Psoas muscle (tissue), 8 donors: ENCODE data around the gene CHST11. TPM values are rescaled to one million over a fixed set of nuclear protein-coding genes. Genes with fewer than 3 reads are reported as not detected.
"Not testable (repeated sequence)": the region's sequence is repeated elsewhere in the genome, so short reads cannot be mapped to it uniquely, and the experiment has no call there.

Source experiments
- ATAC-seq, 4 donors: fragments of 200-7000 bp; cut with Tn5 transposase; one replicate each; pipeline ENCODE4 v1.9.1; 2020; ENCODE audit warnings: moderate library complexity in 3 of 4, mild to moderate bottlenecking in 2 of 4
- DNase-seq, 2 donors: peaks; one replicate each; pipeline ENCODE4 v3.0.0-alpha.2; 2020
- H3K27ac ChIP-seq: fragments of 200-600 bp; one replicate; pipeline ENCODE4 v1.8.0; 2022
- H3K27me3 ChIP-seq, 3 donors: fragments of 200-600 bp in 1 of 3; one replicate each; pipeline versions ENCODE4 v1.6.1 to v1.8.0; 2013 to 2022; ENCODE audit warnings: low read length in 2 of 3, mild to moderate bottlenecking in 2 of 3, moderate library complexity in 1 of 3; ENCODE audit not compliant: insufficient read depth in 3 of 3
- H3K36me3 ChIP-seq, 2 donors: fragments of 200-600 bp in 1 of 2; one replicate each; pipeline versions ENCODE4 v1.6.1 to v1.8.0; 2013 to 2022; ENCODE audit warnings: low read depth in 1 of 2, mild to moderate bottlenecking in 1 of 2, moderate library complexity in 1 of 2; ENCODE audit not compliant: insufficient read depth in 1 of 2
- H3K4me1 ChIP-seq: fragments of 200-600 bp; one replicate; pipeline ENCODE4 v1.8.0; 2022
- H3K4me3 ChIP-seq: fragments of 200-600 bp; one replicate; pipeline ENCODE4 v1.8.0; 2022; ENCODE audit warnings: mild to moderate bottlenecking
- H3K9me3 ChIP-seq: fragments of 200-600 bp; one replicate; pipeline ENCODE4 v1.8.0; 2022
- WGBS, 3 donors: extraction: QIAGEN DNeasy Blood & Tissue Kit; methylation state at CpG; one replicate each; pipeline versions ENCODE4 v1.1.6 to v1.1.7; 2013; 5-methylcytosine and 5-hydroxymethylcytosine counted together
- intact Hi-C, 2 donors: fragments of 100-400 bp; cut with DNase I; formaldehyde crosslinking; loops; one replicate each; pipeline versions ENCODE4 v1.11.0 to v1.14.2; 2022
- polyA plus RNA-seq, 3 donors: library from polyadenylated mRNA; stranded (reverse); fragments of 200-250 nt; gene quantifications; one replicate each; pipeline ENCODE4 v1.2.3, GENCODE V29; 2013
- total RNA-seq, 4 donors: library from RNA; stranded (reverse); fragmentation: NEBNext Ultra II Directional in 2 of 4; extraction: Animal tissue kit (Norgen Biotek cat#: 25700) in 2 of 4; gene quantifications; one replicate each; pipeline versions ENCODE4 v1.2.1 to v1.2.4, GENCODE V29; 2021 to 2023
- TF ChIP-seq, protein P1 (sequence below): fragments of 200-600 bp; IDR thresholded peaks from one replicate; pipeline ENCODE4 v1.8.0; 2022; ENCODE audit warnings: antibody characterized with exemption
- donor health status: healthy with polysubstance abuse.
- donor health status: DM: no; HTN: no; CAD: no; lungs with moderate emphysema.
- donor health status: Bipolar disorder and iron deficiency.
- donor health status: healthy.
- donor health status: DM: yes; HTN: yes; CAD: no.
- donor health status: DM: no; HTN: no; CAD: no.
- donor health status: DM: no; HTN: no; CAD: no.
- donor health status: DM: yes; HTN: yes; CAD: no.

The CHST11 gene
- total and polyA plus RNA-seq, 7 donors, result 0.52 to 1.6 (median 1.0) TPM

GRCh38 chr12:104743202-104743580 lies 286.4 kb downstream of the CHST11 start:
- H3K36me3 ChIP-seq, result no peaks in the 10 kb centered on the region
- ATAC-seq (no peak), DNase-seq (no peak)
- intact Hi-C loops, result no loop called here
- no peak overlapping the region for H3K4me3 ChIP-seq
- no peak overlapping the region for H3K27ac ChIP-seq
- 89 to 100% (median 100%) methylated on average over 2 of the region's 2 CpGs for WGBS, 3 donors
- H3K4me1 ChIP-seq, result no peaks in the 10 kb centered on the region
- TF ChIP-seq, protein P1, sequence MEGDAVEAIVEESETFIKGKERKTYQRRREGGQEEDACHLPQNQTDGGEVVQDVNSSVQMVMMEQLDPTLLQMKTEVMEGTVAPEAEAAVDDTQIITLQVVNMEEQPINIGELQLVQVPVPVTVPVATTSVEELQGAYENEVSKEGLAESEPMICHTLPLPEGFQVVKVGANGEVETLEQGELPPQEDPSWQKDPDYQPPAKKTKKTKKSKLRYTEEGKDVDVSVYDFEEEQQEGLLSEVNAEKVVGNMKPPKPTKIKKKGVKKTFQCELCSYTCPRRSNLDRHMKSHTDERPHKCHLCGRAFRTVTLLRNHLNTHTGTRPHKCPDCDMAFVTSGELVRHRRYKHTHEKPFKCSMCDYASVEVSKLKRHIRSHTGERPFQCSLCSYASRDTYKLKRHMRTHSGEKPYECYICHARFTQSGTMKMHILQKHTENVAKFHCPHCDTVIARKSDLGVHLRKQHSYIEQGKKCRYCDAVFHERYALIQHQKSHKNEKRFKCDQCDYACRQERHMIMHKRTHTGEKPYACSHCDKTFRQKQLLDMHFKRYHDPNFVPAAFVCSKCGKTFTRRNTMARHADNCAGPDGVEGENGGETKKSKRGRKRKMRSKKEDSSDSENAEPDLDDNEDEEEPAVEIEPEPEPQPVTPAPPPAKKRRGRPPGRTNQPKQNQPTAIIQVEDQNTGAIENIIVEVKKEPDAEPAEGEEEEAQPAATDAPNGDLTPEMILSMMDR, result no peak
- H3K27me3 ChIP-seq, result no peaks in the 10 kb centered on the region
- H3K9me3 ChIP-seq, result no peaks in the 10 kb centered on the region

DNA sequence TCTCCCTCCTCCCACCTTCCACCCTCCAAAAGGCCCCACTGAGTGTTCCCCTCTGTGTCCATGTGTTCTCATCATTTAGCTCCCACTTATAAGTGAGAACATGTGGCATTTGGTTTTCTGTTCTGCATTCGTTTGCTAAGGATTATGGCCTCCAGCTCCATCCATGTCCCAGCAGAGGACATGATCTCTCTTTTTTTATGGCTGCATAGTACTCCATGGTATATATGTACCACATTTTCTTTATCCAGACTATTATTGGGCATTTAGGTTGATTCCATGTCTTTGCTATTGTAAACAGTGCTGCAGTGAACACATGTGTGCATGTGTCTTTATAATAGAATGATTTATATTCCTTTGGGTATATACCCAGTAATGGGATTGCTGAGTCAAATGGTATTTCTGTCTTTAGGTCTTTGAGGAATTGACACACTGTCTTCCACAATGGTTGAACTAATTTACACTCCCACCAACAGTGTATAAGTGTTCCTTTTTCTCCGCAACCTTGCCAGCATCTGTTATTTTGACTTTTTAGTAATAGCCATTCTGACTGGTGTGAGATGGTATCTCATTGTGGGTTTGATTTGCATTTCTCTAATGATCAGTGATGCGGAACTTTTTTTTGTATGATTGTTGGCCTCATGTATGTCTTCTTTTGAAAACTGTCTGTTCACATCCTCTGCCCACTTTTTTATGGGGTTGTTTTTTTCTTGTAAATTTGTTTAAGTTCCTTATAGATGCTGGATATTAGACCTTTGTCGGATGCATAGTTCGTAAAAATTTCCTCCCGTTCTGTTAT lies 287.2 kb downstream of the CHST11 start:
- H3K36me3 ChIP-seq, ATAC-seq, H3K27me3 ChIP-seq, H3K27ac ChIP-seq, intact Hi-C loops, H3K4me3 ChIP-seq, DNase-seq, H3K9me3 ChIP-seq, H3K4me1 ChIP-seq: not testable (repeated sequence)
- WGBS, 3 donors, result 93 to 97% (median 97%) methylated on average over 6 of the region's 6 CpGs

DNA sequence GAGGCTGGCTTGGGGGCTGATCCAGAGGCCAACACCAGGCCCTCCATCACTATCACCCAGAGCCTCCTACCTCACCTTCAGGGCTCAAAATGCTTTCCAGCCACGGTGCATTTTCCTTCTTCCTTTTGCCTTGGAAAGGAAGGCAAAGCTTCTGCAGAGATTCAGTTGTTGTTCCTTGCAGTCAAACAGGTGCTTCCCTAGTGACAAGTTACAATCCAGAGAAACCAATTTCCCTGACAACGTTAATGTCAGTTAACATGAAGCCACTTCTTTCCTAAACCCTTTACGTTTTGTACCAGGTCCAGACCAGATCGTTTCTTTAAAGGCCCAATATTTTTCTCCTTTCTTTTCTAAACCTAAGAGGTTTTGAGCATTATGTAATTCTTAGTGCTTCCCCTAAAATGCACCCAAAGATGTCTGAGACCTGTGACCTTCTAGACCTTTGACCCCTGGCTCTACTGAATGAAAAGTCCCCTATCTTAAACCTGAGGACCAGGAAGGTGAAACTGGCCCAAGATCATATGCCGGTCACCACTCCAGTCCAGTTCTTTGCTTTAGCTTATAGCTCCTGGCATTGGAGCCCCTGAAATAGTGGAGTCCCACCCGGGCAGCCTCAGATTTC lies 289.8 kb downstream of the CHST11 start:
- Histone ChIP-seq H3K9me3 (no peaks in the 10 kb centered on the region), H3K27me3 (no peaks in the 10 kb centered on the region), H3K36me3 (no peaks in the 10 kb centered on the region), H3K4me1 (no peaks in the 10 kb centered on the region), H3K27ac (no peak overlapping the region), H3K4me3 (no peak overlapping the region)
- ATAC-seq (no peak), DNase-seq (no peak)
- TF ChIP-seq, protein P1, result no peak
- 56 to 62% (median 62%) methylated on average over 6 of the region's 6 CpGs for WGBS, 3 donors
- intact Hi-C loops, result no loop called here

DNA sequence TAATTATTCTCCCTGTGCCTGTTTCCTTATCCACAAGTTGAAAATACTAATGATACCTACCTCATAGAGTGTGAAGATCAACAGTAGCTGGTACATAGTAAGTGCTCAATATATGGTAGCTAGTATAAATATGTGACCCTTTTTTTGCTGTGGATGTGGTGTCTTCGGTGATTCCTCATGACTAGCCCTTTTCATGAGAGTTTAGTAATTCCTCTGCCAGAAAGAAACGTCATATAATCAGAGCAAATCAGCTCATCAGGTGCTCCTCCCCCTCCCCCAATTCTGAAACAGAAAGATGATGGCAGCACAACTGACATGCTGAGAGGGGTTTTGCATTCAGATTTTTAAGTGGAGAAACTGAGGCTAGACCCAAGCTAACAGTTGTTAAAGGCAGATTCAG lies 290.6 kb downstream of the CHST11 start:
- ATAC-seq, result no peak
- intact Hi-C loops, result no loop called here

DNA sequence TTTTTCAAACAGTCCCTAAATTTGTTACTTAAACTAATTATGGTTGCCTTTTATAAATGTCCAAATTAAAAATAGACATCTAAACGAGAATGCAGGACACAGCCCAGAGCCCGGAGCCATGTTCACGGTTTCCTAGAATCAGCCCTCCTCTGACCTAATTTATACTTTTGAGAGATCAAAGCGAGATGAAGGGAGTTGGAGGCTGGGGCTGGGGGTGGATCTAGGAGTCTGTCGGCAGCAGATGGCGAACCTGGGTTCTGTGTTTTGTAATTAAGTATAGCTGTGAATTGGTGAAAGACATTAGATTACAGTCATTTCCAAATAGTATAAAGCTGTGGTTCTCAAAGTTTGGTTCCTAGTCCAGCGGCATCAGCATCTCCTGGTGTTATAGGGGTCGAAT lies 291.2 kb downstream of the CHST11 start:
- WGBS, 3 donors, result 58 to 65% (median 62%) methylated on average over 8 of the region's 8 CpGs
- ATAC-seq (no peak), DNase-seq (no peak)
- Histone ChIP-seq H3K4me3 (no peak overlapping the region), H3K9me3 (no peaks in the 10 kb centered on the region), H3K4me1 (no peaks in the 10 kb centered on the region), H3K36me3 (no peaks in the 10 kb centered on the region), H3K27ac (no peak overlapping the region), H3K27me3 (no peaks in the 10 kb centered on the region)
- intact Hi-C loops, result no loop called here
- TF ChIP-seq, protein P1, result no peak

More for the DNA sequence above, 290.6 kb downstream of the CHST11 start:
- no peaks in the 10 kb centered on the region for H3K9me3 ChIP-seq
- no peak overlapping the region for H3K27ac ChIP-seq
- 77 to 93% (median 82%) methylated on average over 2 of the region's 2 CpGs for WGBS, 3 donors
- no peaks in the 10 kb centered on the region for H3K4me1 ChIP-seq
- H3K4me3 ChIP-seq, result no peak overlapping the region
- no peaks in the 10 kb centered on the region for H3K27me3 ChIP-seq
- TF ChIP-seq, protein P1, result no peak
- no peak for DNase-seq
- no peaks in the 10 kb centered on the region for H3K36me3 ChIP-seq
